Stimulated activated CD8-positive, alpha-beta memory T cell treated with anti-CD3 and anti-CD28 coated beads, Interleukin-4, amount 100 ng/mL, for 1 hour (primary cell): ENCODE data around the gene IRGQ.
A peak's percentile ranks its signal among the peaks of the same experiment; 100 is the strongest.
"Not testable (repeated sequence)": the region's sequence is repeated elsewhere in the genome, so short reads cannot be mapped to it uniquely, and the experiment has no call there.

Source experiments
- DNase-seq, 2 donors: peaks; one replicate each; pipeline ENCODE4 v3.0.0-alpha.2; 2020; ENCODE audit warnings: low read depth in 2 of 2, low spot score in 1 of 2

Gene IRGQ

DNA sequence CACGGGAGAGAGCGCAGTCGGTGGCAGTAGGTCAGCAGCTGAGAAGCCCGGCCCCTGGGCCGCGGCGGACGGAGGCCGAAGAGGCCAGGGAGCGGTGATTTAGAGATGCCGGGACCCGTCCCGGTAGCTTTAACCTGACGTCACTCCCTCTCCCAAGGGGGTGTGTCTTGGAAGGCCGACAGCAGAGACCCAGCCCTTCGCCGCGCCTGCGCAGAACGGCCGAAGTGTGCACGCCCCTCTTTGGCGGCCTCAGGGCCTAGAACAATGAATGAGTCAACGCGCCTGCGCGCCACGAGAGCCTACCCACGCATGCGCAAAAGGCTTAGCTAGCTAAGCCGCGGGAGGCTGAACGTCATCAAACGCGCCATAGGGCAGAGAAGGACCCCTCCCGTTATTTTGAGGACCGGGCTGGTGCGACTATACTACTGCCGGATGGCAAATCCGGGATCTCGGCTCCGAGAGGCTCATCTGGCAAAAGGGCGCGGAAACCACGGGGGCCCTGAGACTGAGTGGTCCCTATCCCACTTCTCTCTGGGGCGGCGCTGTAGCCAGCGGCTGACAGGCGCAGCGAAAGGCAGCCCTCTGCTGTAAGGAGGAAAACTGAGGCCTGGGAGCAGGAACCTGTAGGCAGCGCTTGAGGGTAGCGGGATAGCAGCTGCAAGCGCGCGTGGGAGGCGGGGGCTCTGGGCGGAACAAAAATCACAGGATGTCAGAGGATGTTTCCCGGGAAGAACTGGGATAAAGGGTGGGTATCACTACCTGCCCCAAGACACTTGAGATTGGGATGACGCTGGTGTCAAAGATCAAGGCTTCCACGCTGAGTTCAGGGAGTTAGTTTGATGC is at the start of gene IRGQ, which contains the start of gene ZNF576:
TSS of gene IRGQ (minus strand) at position 136 of the 843 bp plus-strand sequence. CDS start 796 bp downstream, outside the sequence.
TSS of gene ZNF576 (plus strand) at position 597 of the 843 bp plus-strand sequence. CDS start 514 bp downstream, outside the sequence.
- DNase-seq, result peak; percentile 100

GRCh38 chr19:43644181-43644580 is 48.2 kb upstream of the IRGQ start:
- no peak for DNase-seq

- no peak for DNase-seq
Observed at GRCh38 chr19:43643326-43643725, 47.4 kb upstream of the IRGQ start.

- DNase-seq, result no peak
Observed at GRCh38 chr19:43642531-43642930, 46.6 kb upstream of the IRGQ start.

- no peak for DNase-seq
Observed at GRCh38 chr19:43641333-43641732, 45.4 kb upstream of the IRGQ start.

DNA sequence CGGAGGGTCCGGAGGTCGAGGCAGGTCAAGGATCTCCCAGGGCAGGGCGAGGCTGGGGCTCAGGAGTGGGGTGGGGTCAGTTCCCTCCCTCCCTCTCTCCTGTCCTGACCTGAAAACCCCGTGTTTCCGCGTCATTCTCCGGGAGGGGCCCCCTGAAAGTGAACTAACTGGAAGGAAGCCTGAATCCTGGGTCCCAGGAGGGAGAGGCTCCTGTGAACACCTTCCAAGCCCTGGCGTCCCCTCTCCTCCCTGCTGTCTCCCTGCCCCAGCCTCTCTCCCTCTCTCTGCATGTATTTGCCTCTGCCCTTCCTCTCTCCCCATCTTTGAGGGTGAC is 44.5 kb upstream of the IRGQ start:
- no peak for DNase-seq

GRCh38 chr19:43639519-43640423 is 43.8 kb upstream of the IRGQ start, which contains the start of gene CADM4:
CADM4 (minus strand) TSS chr19:43639850; CDS start chr19:43639790, 60 bp downstream.
- peak in 1 of 2 donors; percentile 15 for DNase-seq

- DNase-seq, result no peak
Observed at GRCh38 chr19:43638995-43639518, 43.1 kb upstream of the IRGQ start.

DNA sequence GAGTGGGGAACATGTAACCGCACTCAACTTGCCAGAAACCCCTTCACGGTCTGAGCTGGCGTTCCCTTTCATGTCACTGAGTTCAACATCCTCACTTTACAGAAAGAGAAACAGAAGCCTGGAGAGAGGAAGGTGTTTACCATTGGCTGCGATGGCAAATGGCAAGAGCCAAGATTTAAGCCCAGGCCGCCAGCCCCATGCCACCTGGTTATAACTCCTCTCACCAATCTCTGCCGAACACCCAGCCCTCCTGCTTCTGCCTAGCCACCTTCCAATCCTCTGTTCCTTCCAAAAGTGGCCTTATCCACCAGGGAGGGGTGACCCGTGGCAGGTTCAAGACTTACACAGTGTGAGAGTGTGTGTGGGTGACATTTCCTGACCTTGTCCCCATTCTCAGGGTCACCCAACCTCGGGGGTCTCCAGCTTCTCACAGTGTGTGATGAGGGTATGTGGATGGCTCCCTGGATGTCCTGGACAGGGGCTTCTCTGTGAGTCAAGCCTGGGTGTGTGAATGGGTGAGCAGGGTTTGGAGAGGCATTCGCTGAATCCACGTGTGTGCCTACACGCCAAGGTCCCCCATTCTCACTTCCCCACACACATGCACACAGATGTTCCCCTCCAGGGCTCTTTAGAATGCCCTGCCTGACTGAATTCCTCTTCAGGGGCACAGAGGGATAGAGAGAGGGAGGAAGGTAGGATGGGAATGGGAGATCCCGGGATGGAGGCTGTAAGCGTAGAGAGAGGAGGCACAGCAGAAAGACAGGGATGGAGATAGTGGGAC is 42.5 kb upstream of the IRGQ start:
- DNase-seq, result no peak

- no peak for DNase-seq
Observed at GRCh38 chr19:43636121-43636683, 40.3 kb upstream of the IRGQ start.

DNA sequence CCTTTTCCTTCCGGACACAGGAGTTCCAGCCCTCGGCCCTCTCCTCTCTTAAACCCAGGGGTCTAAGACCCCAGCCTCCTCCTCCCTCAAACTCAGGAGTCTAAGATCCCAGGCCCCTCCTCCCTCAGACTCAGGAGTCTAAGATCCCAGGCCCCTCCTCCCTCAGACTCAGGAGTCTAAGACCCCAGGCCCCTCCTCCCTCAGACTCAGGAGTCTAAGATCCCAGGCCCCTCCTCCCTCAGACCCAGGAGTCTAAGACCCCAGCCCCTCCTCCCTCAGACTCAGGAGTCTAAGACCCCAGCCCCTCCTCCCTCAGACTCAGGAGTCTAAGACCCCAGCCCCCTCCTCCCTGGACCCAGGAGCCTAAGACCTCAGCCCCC is 39.6 kb upstream of the IRGQ start:
- DNase-seq, result not testable (repeated sequence)

DNA sequence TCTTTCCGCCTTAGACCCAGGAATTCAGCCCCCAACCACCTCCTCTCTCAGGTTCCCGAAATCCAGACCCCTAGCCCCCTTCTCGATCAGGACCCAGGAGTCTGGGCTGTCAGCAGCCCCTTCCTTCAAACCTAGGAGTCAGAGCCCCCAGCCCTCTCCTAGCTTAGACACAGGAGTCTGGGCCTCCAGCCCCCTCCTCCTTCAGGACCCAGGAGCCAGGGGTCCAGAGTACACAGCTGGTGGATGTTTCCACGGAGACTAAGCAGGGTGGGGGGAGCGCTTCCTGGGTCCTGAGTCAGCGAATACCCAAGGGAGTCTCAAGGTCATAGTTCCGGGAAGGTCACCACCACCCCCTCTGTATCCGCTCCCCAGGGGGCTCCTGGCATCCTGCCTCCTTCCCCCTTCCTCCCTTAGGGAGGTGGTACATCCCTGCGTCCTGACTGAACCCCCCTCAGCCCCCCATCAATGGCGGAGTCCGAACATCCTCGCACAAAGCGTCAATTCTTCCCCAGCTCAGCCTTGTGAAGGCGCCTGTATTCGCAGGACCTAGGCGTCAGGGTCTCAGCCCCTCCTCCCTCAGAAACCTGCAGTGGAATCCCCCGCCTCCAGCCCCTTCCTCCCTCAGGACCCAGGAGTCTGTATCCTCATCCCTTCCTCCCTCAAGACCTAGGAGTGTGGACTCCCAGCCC is 39.1 kb upstream of the IRGQ start:
- DNase-seq, result no peak

- no peak for DNase-seq
Observed at GRCh38 chr19:43634506-43634871, 38.6 kb upstream of the IRGQ start.

DNA sequence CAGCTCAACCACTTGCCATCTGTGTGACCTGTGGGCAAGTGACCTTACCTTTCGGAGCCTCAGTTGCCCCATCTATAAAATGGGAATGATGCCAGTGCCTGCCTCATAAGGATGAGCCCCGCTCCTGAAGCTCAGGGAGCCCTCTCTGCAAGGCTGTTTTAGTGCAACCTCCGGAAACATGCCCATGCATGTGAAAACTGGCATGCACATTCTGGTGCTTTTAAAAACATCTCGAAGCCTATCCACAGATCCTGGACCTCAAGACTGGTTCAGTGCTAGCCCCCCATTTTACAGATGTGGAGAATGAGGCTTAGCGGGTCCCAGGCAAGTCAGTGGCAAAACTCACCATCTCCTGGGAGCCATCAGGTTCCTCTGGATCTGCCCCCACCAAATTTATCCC is 38.1 kb upstream of the IRGQ start:
- DNase-seq, result no peak

GRCh38 chr19:43633520-43633919 is 37.6 kb upstream of the IRGQ start:
- no peak for DNase-seq

- no peak for DNase-seq
Observed at GRCh38 chr19:43631491-43631890, 35.6 kb upstream of the IRGQ start.

DNA sequence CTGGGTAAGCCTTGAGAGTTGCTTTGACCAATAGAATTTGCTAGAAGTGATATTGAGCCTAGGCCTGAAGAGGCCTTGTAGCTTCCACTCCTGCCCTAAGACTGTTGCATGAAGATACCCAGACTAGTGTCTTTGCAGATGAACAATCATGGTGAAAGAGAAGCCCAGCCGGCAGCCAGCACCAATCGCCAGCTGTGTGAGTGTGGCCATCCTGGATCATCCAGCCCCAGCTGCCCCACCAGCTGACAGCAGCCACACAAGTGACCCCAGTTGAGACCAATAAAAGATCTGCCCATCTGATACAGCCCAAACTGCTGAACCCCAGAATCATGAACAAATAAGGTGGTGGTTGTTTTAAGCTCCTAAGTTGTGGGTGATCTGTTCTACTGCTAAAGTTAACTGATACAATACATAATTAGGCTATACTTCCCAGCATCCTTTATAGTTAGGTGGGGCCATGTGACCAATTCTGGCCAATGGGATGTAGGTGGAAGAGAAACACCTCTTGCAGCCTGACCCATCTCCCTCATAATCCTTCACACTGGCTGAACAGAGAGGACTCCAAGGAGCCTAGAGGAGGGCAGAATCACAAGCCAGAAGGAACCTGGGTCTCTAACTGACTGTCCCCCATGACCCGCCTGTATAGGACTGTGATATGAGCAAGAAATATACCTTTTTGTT is 32.9 kb upstream of the IRGQ start:
- no peak for DNase-seq

GRCh38 chr19:43626838-43627237 is 30.9 kb upstream of the IRGQ start:
- no peak for DNase-seq

- DNase-seq, result no peak
Observed at GRCh38 chr19:43625918-43626579, 30.1 kb upstream of the IRGQ start.
